GM23338 (cell line): ENCODE results near the gene SMAGP.

ENCODE experiments used
- CREB1 ChIP-seq: fragments of 250-450 bp; sonication (Bioruptor Pico); IDR thresholded peaks from 2 replicates; pipeline ENCODE4 v1.5.0; 2020; ENCODE audit warnings: low read depth, mild to moderate bottlenecking, moderate library complexity
- CTCF ChIP-seq, 2 experiments: fragments of 200-600 bp in 1 of 2; sonication (generic) in 1 of 2; conservative IDR thresholded peaks; 2 replicates each; pipeline versions ENCODE4 v1.5.1 to v1.6.1; 2016 to 2017; ENCODE audit warnings: antibody characterized with exemption in 2 of 2, low read depth in 2 of 2, mild to moderate bottlenecking in 2 of 2, moderate library complexity in 1 of 2
- ETS1 ChIP-seq: IDR thresholded peaks from 2 replicates; pipeline ENCODE4 v1.6.1; 2016; ENCODE audit warnings: antibody characterized with exemption
- EZH2phosphoT487 ChIP-seq: fragments of 200-600 bp; sonication (generic); IDR thresholded peaks from one replicate; pipeline ENCODE4 v1.8.1; 2018; ENCODE audit warnings: antibody characterized with exemption; ENCODE audit not compliant: unreplicated experiment
- NANOG ChIP-seq: IDR thresholded peaks from 2 replicates; pipeline ENCODE4 v1.6.1; 2016; ENCODE audit warnings: antibody characterized with exemption, borderline replicate concordance
- POLR2AphosphoS5 ChIP-seq: IDR thresholded peaks from 2 replicates; pipeline ENCODE4 v1.6.1; 2016; ENCODE audit warnings: antibody characterized with exemption, low read depth

- TF ChIP-seq POLR2AphosphoS5 (no peak), CREB1 (CRISPR knock-in tag) (no peak), CTCF (conservative IDR thresholded peaks at IDR 0.05; ENCODE audit: low read depth in 2 of 2) (no peak), EZH2phosphoT487 (no peak), NANOG (no peak), ETS1 (no peak)
These were observed 71.4 kb downstream of the SMAGP start for GRCh38 chr12:51198568-51199365.
